Tibial nerve (tissue), 4 donors: ENCODE results near the gene TEX38.

Experiments
- EP300 ChIP-seq, 2 donors: sonication (generic); formaldehyde crosslinking; IDR thresholded peaks; one replicate each; pipeline ENCODE4 v1.6.1; 2017; ENCODE audit warnings: antibody characterized with exemption in 2 of 2, mild to moderate bottlenecking in 1 of 2
- POLR2A ChIP-seq, 2 donors: fragments of 450-650 bp; IDR thresholded peaks; one replicate each; pipeline ENCODE4 v1.6.1; 2017; ENCODE audit warnings: antibody characterized with exemption in 2 of 2, mild to moderate bottlenecking in 2 of 2, moderate library complexity in 2 of 2
- TF ChIP-seq, protein P1 (sequence below), 5 experiments: fragments of 200-600 bp in 3 of 5; fragments of 450-650 bp in 2 of 5; sonication (generic) in 3 of 5; IDR thresholded peaks; one replicate each; pipeline ENCODE4 v1.5.1; 2016 to 2019; ENCODE audit warnings: antibody characterized with exemption in 5 of 5, mild to moderate bottlenecking in 3 of 5, moderate library complexity in 2 of 5

DNA sequence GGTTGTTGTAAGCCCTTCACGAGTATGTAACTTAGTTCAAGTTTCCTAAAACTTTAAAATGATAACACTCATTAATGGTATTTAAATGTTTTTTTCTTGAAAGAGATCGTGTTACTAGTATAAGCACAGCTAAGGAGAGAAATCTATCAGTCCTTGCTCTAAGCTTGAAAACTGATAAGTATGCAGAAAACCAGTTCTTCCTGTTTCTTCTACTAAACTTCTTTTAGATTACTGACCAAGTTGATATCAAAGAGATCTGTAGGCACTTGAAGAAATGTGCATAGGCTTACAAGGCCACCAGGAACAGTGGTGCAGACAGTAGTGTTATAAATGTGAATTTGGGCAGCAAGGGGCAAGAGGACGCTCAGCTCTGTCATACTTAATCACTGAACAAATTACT lies 43.3 kb downstream of the TEX38 start:
- TF ChIP-seq POLR2A (IDR thresholded peaks at IDR 0.05) (no peak), EP300 (IDR thresholded peaks at IDR 0.05) (no peak)
- TF ChIP-seq, protein P1, sequence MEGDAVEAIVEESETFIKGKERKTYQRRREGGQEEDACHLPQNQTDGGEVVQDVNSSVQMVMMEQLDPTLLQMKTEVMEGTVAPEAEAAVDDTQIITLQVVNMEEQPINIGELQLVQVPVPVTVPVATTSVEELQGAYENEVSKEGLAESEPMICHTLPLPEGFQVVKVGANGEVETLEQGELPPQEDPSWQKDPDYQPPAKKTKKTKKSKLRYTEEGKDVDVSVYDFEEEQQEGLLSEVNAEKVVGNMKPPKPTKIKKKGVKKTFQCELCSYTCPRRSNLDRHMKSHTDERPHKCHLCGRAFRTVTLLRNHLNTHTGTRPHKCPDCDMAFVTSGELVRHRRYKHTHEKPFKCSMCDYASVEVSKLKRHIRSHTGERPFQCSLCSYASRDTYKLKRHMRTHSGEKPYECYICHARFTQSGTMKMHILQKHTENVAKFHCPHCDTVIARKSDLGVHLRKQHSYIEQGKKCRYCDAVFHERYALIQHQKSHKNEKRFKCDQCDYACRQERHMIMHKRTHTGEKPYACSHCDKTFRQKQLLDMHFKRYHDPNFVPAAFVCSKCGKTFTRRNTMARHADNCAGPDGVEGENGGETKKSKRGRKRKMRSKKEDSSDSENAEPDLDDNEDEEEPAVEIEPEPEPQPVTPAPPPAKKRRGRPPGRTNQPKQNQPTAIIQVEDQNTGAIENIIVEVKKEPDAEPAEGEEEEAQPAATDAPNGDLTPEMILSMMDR (IDR thresholded peaks at IDR 0.05): no peak
